OCI-LY7 (cell line): Measurements from ENCODE around the gene SMIM14. TPM values are rescaled to one million over a fixed set of nuclear protein-coding genes. Genes with fewer than 3 reads are reported as not detected.

Experiments
- BruUV-seq: library from RNA; stranded (reverse); fragments of 400-500 nt; replicated peaks from 2 replicates; lab custom pipeline; 2021; lab: Mats Ljungman, UMichigan
- CTCF ChIA-PET: fragments of 300-600 bp; sonication (Branson Sonifier 250); formaldehyde crosslinking; loops from one replicate; lab custom pipeline; 2022; ENCODE audit warnings: antibody characterized with exemption; ENCODE audit not compliant: unreplicated experiment; lab: Charles Lee
- POLR2A ChIA-PET: fragments of 300-600 bp; sonication (Branson Sonifier 250); formaldehyde crosslinking; loops from one replicate; lab custom pipeline; 2022; ENCODE audit warnings: antibody characterized with exemption; lab: Charles Lee
- DNase-seq: peaks from one replicate; pipeline ENCODE4 v3.0.0-alpha.2; 2015; ENCODE audit warnings: low spot score
- H2AFZ ChIP-seq: fragments of 200-600 bp; sonication (generic), shearing (Covaris generic); 2 replicates; pipeline ENCODE4 v1.6.1; 2014; ENCODE audit warnings: mild to moderate bottlenecking, antibody characterized with exemption, low read length, moderate library complexity
- H3K27ac ChIP-seq: fragments of 200-600 bp; sonication (generic); 2 replicates; pipeline ENCODE4 v1.5.1; 2014; ENCODE audit warnings: mixed run types, low read depth, mild to moderate bottlenecking, moderate library complexity, low read length, inconsistent platforms; ENCODE audit not compliant: poor library complexity, severe bottlenecking
- H3K36me3 ChIP-seq: fragments of 200-600 bp; sonication (generic); 2 replicates; pipeline ENCODE4 v1.6.1; 2014; ENCODE audit warnings: mild to moderate bottlenecking, antibody characterized with exemption, low read length, moderate library complexity, mixed read lengths; ENCODE audit not compliant: insufficient read depth
- H3K4me1 ChIP-seq: fragments of 200-600 bp; sonication (generic); 2 replicates; pipeline ENCODE4 v1.5.1; 2014; ENCODE audit warnings: mild to moderate bottlenecking, low read length; ENCODE audit not compliant: insufficient read depth, poor library complexity, severe bottlenecking
- H3K4me2 ChIP-seq: fragments of 200-600 bp; sonication (generic); 2 replicates; pipeline ENCODE4 v1.6.1; 2014; ENCODE audit warnings: mild to moderate bottlenecking, low read length
- H3K4me3 ChIP-seq: fragments of 200-600 bp; sonication (generic); 2 replicates; pipeline ENCODE4 v1.5.1; 2014; ENCODE audit warnings: mild to moderate bottlenecking, low read depth, low read length; ENCODE audit not compliant: poor library complexity, severe bottlenecking
- H3K79me2 ChIP-seq: fragments of 200-600 bp; sonication (generic); 2 replicates; pipeline ENCODE4 v1.6.1; 2016; ENCODE audit warnings: low read depth, mild to moderate bottlenecking, low read length, moderate library complexity, mixed read lengths; ENCODE audit not compliant: insufficient read depth
- H3K9me2 ChIP-seq: fragments of 200-600 bp; sonication (generic); 2 replicates; pipeline ENCODE4 v1.6.1; 2016; ENCODE audit warnings: mild to moderate bottlenecking, low read length, mixed read lengths; ENCODE audit not compliant: insufficient read depth
- H3K9me3 ChIP-seq: fragments of 200-600 bp; sonication (generic); 2 replicates; pipeline ENCODE4 v1.6.1; 2014; ENCODE audit warnings: mild to moderate bottlenecking, mixed run types, low read length, mixed read lengths
- H4K20me1 ChIP-seq: fragments of 200-600 bp; sonication (generic); 2 replicates; pipeline ENCODE4 v1.6.1; 2014; ENCODE audit warnings: mild to moderate bottlenecking, antibody characterized with exemption, low read length, moderate library complexity, mixed read lengths; ENCODE audit not compliant: insufficient read depth
- CTCF ChIP-seq: fragments of 200-600 bp; sonication (generic); conservative IDR thresholded peaks from 2 replicates; pipeline ENCODE4 v1.5.1; 2014; ENCODE audit warnings: mild to moderate bottlenecking, antibody characterized with exemption, low read length, moderate library complexity, mixed read lengths
- EZH2phosphoT487 ChIP-seq: fragments of 200-600 bp; sonication (generic); IDR thresholded peaks from 2 replicates; pipeline ENCODE4 v1.6.1; 2018; ENCODE audit warnings: low read depth, borderline replicate concordance, mild to moderate bottlenecking, mixed run types, antibody characterized with exemption, low read length, moderate library complexity, mixed read lengths
- intact Hi-C: fragments of 100-400 bp; cut with micrococcal nuclease; formaldehyde crosslinking; loops from one replicate; pipeline ENCODE4 v1.10.0; 2022; ENCODE audit not compliant: unreplicated experiment
- total RNA-seq, 2 experiments: library from RNA; depleted of rRNA in 1 of 2; stranded (reverse); fragments of >200 nt in 1 of 2; shearing (Covaris generic) in 1 of 2; gene quantifications; 2 replicates each; pipeline ENCODE4 v1.2.3, GENCODE V29; 2014 to 2022

SMIM14 gene
- total RNA-seq, 2 experiments from 2014 or later, result 1.8 TPM; not detected in 1

GRCh38 chr4:39563346-39563847 is 75.3 kb downstream of the SMIM14 start:
- POLR2A ChIA-PET, result interaction anchor here (0.6 to 0.8 kb wide), 3 partner anchors 8 to 80 kb away, joined by 3 read pairs; no protein-coding TSS in a partner anchor
- no TSS peak for BruUV-seq

GRCh38 chr4:39562792-39563191 is 75.9 kb downstream of the SMIM14 start:
- intact Hi-C loops, result no loop called here
- Histone ChIP-seq H3K4me3 (no peak overlapping the region), H3K36me3 (no peaks in the 10 kb centered on the region), H3K9me2 (no peaks in the 10 kb centered on the region), H4K20me1 (no peaks in the 10 kb centered on the region), H3K9me3 (no peaks in the 10 kb centered on the region), H3K4me2 (no peak overlapping the region), H3K79me2 (no peaks in the 10 kb centered on the region), H3K27ac (no peak overlapping the region), H2AFZ (no peak overlapping the region), H3K4me1 (no peaks in the 10 kb centered on the region)
- ChIA-PET CTCF (no interaction called here), POLR2A (interaction anchor here (1.0 to 1.5 kb wide), 2 partner anchors 10 to 11 kb away, joined by 3 to 4 read pairs; no protein-coding TSS in a partner anchor)
- no TSS peak for BruUV-seq
- TF ChIP-seq EZH2phosphoT487 (no peak), CTCF (no peak)
- DNase-seq, result no peak

More at GRCh38 chr4:39563346-39563847, 75.3 kb downstream of the SMIM14 start:
- no peak for DNase-seq
- Histone ChIP-seq H3K36me3 (no peaks in the 10 kb centered on the region), H3K9me2 (no peaks in the 10 kb centered on the region), H3K4me1 (no peaks in the 10 kb centered on the region), H3K9me3 (no peaks in the 10 kb centered on the region), H3K27ac (no peak overlapping the region), H3K4me2 (no peak overlapping the region), H2AFZ (no peak overlapping the region), H4K20me1 (no peaks in the 10 kb centered on the region), H3K79me2 (no peaks in the 10 kb centered on the region), H3K4me3 (no peak overlapping the region)
- CTCF ChIA-PET, result interaction anchor here (0.5 kb wide), 1 partner anchor 18 kb away, joined by 3 read pairs; no protein-coding TSS in a partner anchor
- TF ChIP-seq EZH2phosphoT487 (no peak), CTCF (no peak)
- intact Hi-C loops, result no loop called here

GRCh38 chr4:39559626-39560025 is 79.0 kb downstream of the SMIM14 start:
- intact Hi-C loops, result no loop called here
- no peak overlapping the region for H3K4me3 ChIP-seq
- H3K9me2 ChIP-seq, result no peaks in the 10 kb centered on the region
- H3K9me3 ChIP-seq, result no peaks in the 10 kb centered on the region
- no TSS peak for BruUV-seq
- no peak for TF ChIP-seq EZH2phosphoT487
- no peak for TF ChIP-seq CTCF
- no peak overlapping the region for H3K4me2 ChIP-seq
- no peak for DNase-seq
- POLR2A ChIA-PET, result no interaction called here
- CTCF ChIA-PET, result no interaction called here
- no peaks in the 10 kb centered on the region for H3K79me2 ChIP-seq
- H2AFZ ChIP-seq, result no peak overlapping the region
- no peaks in the 10 kb centered on the region for H3K4me1 ChIP-seq
- H4K20me1 ChIP-seq, result no peaks in the 10 kb centered on the region
- no peaks in the 10 kb centered on the region for H3K36me3 ChIP-seq
- H3K27ac ChIP-seq, result no peak overlapping the region
